ENCODE data around the gene POFUT2.

- TF ChIP-seq CEBPB (IDR thresholded peaks at IDR 0.05) = no peak
- TF ChIP-seq EP300 (IDR thresholded peaks at IDR 0.05) = no peak
- TF ChIP-seq ZFP36 (IDR thresholded peaks at IDR 0.05; ENCODE audit: borderline replicate concordance, partially characterized antibody) = no peak
- no peak for TF ChIP-seq POLR2A (IDR thresholded peaks at IDR 0.05; ENCODE audit: low read length)
- no peak for TF ChIP-seq RAD21 (conservative IDR thresholded peaks at IDR 0.05 in 1 of 2, IDR thresholded peaks at IDR 0.05 in 1 of 2)
- TF ChIP-seq CTCF (IDR thresholded peaks at IDR 0.05) = no peak
- TF ChIP-seq HOXA7 (CRISPR knock-in tag; IDR thresholded peaks at IDR 0.05) = no peak
Measured at GRCh38 chr21:45334591-45335081, 46.9 kb upstream of the POFUT2 start.
